ENCODE results near the gene TNS4. TPM values are rescaled to one million over a fixed set of nuclear protein-coding genes. Genes with fewer than 3 reads are reported as not detected.

TNS4 gene
- total RNA-seq, 1 donor from 2014 or later = 53.1 TPM

DNA sequence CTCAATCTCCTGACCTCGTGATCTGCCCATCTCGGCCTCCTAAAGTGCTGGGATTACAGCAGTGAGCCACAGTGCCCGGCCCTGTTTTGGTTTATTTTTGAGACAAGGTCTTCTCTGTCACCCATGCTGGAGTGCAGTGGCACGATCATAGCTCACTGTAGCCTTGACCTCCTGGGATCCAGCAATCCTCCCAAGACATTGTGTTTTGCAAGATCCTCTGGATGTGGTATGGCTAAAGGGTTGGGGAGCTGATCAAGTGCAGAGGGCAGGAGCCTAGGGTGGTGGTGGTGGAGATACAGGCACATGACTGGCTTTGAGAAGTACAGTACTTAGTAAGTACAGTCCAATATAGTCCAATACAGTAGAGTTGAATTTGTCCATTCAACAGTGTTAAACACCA, 16.6 kb upstream of the TNS4 start:
- no peak for DNase-seq (ENCODE audit: low spot score)

- no peak for DNase-seq (ENCODE audit: low spot score)
Observed at GRCh38 chr17:40517286-40517662, 15.9 kb upstream of the TNS4 start.

- no peak for DNase-seq (ENCODE audit: low spot score)
Observed at GRCh38 chr17:40516581-40517285, 15.3 kb upstream of the TNS4 start.

DNA sequence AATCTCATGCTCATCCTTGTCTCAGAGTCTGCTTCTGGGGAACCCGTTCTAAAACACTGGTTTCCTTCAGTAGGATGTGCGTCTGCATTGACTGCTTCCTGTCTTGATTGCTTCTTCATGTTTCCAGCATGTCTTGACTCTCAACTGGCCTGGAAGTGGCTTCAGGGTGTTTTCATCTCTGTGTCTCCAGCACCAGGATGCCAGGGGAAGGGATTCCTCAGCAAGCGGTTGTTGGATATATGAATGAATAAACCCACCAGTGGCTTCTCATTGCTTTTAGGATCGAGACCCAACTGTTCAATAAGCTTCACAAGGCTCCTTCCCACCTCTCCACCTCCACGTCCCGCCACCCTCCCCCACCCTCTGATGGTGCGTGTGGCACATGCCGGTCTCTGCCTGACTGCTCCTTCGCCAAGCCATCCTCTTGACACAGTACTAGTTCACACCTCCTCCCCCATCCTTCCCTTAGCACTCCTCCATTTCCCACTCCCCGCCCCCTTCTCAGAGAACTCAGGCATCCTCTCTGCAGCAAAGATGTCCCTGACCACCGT, 14.1 kb upstream of the TNS4 start:
- no peak for DNase-seq (ENCODE audit: low spot score)

- DNase-seq (ENCODE audit: low spot score) = no peak
Observed at GRCh38 chr17:40515011-40515410, 13.6 kb upstream of the TNS4 start.

DNA sequence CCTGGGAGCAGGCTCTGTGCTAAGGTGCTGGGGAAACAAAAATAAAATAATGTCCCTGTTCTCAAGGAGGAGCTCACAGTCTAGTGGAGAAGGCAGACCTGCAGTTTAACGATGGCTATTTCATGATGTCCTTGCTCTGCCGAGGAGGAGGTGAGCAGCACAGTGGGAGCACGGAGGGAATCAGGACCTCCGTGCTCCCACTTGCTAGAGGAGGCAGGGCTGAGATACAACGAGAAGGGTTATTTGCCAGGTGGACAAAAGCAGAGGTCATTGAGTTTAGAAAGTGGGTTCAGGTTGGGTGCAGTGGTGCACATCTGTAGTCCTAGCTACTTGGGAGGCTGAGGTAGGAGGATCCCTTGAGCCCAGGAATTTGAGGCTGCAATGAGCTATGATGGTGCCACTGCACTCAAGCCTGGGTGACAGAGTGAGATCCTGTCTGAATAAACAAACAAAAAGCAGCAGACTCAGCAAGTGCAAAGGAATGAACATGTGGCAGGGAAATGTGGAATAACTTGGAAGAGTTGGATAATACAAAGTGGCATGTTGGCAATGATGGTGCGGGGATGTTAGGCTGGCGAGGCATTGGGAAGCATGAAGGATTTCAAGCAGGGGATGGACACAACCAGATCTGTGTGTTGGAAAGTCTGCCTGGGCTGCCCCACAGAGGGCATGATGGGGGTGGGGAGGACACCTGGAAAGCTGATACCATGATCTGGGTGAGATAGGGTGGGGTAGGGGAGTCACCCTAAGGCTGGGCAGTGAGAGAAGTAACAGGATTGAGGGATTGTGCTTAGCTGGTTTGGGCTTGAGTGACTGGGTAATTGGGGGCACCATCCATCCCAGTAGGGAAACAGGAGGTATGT, 12.8 kb upstream of the TNS4 start:
- DNase-seq (ENCODE audit: low spot score) = no peak

- no peak for DNase-seq (ENCODE audit: low spot score)
Observed at GRCh38 chr17:40511667-40512220, 10.3 kb upstream of the TNS4 start.

GRCh38 chr17:40511136-40511535, 9.7 kb upstream of the TNS4 start:
- no peak for DNase-seq (ENCODE audit: low spot score)

DNA sequence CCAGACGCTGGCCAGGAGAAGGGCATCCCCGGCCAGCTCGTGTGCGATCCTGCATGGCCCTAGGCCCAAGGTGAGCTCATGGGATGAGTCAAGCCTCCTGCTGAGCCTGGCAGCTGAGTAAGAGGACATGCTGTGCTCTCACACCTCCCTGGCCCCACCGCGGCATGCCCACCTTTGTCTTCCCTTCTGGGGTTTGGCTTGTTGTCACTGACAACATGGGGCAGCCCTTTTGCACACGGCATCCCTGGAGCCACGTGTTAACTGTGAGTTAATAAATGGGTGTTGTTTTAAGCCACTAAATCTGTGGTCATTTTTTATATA, 8.9 kb upstream of the TNS4 start:
- DNase-seq (ENCODE audit: low spot score) = no peak

DNA sequence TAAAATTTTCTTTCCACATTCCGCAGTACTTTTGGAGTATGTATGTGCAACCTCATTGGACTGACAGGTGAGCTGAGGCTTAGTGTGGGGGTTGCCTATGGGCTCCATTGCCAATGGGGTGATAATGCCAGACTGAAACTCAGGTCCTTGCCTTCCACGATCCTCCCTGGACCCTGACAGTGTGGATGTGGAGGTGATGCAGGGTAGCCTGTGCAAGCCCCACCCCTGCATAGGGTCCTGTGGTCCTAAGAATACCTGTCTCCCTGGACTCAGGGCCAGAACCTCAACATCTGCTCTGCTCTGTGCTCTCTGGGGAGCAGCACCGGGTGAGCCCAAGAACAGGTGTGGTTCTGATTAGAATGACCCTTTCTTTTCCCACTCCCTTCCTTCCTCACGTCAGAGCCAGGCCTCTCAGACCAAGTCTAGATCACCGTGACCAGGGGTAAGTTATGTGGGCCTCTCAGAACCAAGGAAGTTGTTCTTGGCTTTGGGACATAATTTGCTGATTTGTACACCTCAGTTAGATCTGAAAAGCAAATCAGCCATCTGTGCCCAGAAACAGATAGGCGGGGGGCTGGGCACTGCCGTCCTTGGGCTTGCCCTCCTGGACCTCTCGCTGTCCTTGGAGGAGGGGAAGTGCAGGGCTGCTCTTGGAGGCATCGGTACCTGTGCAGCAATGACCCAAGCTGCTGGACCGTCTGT, 8.4 kb upstream of the TNS4 start:
- DNase-seq (ENCODE audit: low spot score) = no peak

DNA sequence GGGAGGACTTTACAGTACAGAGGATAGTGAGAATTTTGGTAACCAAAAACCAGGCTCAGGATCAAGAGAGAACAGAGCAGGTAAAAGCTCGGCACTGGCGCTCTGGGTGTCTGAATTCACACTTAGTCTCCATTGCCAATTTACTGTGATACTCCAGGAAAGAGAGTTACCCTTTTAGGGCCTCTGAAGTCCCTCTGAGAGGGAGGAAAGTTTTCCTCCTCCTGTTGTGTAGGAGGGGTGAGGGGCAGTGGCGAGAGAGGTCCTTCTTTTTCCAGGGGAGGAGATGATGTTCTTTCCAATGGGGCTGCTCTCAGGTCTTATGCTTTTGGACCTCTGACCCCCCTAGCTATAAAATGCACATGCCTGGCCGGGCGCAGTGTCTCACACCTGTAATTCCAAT, 5.4 kb upstream of the TNS4 start:
- DNase-seq (ENCODE audit: low spot score) = no peak

- no peak for DNase-seq (ENCODE audit: low spot score)
Observed at GRCh38 chr17:40503154-40503553, 1.7 kb upstream of the TNS4 start.

GRCh38 chr17:40502716-40503115, 1.3 kb upstream of the TNS4 start:
- DNase-seq (ENCODE audit: low spot score) = no peak

- no peak for DNase-seq (ENCODE audit: low spot score)
Observed at GRCh38 chr17:40500709-40501108, 714 bp downstream of the TNS4 start.

GRCh38 chr17:40500190-40500589, 1.2 kb downstream of the TNS4 start:
- no peak for DNase-seq (ENCODE audit: low spot score)

DNA sequence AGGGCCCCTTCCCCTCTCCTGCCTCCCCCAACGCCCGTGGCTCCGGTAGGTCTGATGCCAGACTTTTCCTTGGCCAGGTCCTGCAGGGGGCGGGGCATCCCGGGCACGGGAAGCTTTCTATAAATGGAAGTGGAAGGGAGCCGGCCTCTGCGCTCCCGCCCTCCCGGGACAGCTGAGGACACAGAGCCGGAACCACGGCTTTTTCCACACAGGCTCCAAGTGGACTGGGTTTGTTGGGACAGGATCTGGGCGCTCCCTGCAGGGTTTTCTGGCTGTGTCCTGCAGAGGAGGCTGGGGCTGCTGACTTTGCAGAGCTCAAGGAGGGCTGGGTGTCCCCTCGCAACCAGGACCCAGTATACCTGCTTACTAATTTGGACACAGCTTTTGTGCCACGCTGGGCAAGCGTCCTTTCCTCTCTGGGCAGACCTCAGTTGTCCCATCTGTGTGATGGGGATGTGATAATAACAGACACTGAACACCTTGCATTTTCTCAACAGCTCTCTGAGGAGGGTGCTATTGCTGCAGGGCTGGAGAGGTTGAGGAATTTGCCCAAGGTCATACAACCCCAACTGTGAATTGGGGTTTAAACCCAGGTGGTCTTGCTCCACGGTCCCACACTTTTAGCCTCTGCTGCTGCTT, 1.8 kb downstream of the TNS4 start:
- peak; percentile 92 for DNase-seq (ENCODE audit: low spot score)

DNA sequence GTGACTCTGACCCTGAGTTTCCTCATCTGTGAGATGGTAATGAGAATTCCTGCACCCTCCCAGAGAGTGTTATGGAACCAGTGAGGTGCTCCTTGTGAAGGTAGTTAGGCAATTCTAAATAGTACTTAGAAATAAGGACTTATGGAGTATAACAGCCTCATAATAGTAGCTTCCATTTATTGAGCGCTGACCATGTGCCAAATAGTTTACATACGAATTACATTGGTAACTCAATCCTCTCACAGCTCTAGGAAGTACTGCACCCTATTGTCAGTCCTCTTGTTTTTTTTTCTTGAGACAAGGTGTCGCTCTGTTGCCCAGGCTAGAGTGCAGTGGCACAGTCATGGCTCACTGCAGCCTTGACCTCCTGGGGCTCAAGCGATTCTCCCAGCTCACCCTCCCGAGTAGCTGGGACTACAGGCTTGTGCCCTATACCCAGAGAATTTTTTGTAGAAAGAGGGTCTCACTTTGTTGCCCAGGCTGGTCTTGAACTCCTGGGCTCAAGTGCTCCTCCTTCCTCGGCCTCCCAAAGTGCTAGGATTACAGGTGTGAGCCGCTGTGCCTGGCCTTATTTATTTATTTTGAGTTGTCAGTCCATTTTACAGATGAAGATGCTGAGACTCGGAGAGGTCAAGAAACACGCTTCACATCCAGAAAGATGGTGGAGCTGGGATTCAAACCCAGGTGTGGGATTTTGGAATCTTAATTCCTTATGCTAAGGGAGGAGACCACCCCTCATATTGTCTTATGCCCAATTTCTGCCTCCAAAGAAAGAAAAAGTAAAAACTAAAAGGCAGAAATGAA, 2.9 kb downstream of the TNS4 start:
- DNase-seq (ENCODE audit: low spot score) = no peak

DNA sequence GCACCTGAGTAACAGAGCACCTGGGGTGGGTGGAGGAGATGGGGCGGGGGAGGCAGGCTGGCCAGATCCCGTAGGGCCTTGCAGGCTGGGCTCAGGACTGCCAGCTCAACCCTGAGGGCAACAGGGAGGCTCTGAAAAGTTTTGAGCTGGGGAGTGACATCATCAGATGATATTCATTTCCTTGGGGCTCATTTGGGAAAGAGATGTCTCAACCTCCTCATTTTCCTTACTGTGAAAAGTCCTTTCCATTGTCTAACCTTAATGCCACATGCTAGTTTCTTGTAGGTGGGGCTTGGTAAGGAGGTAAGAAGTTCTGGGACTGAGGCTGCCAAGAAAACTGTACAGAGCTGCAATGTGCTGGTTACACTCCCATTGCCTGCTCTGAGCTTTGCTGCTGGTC, 3.7 kb downstream of the TNS4 start:
- DNase-seq (ENCODE audit: low spot score) = no peak

DNA sequence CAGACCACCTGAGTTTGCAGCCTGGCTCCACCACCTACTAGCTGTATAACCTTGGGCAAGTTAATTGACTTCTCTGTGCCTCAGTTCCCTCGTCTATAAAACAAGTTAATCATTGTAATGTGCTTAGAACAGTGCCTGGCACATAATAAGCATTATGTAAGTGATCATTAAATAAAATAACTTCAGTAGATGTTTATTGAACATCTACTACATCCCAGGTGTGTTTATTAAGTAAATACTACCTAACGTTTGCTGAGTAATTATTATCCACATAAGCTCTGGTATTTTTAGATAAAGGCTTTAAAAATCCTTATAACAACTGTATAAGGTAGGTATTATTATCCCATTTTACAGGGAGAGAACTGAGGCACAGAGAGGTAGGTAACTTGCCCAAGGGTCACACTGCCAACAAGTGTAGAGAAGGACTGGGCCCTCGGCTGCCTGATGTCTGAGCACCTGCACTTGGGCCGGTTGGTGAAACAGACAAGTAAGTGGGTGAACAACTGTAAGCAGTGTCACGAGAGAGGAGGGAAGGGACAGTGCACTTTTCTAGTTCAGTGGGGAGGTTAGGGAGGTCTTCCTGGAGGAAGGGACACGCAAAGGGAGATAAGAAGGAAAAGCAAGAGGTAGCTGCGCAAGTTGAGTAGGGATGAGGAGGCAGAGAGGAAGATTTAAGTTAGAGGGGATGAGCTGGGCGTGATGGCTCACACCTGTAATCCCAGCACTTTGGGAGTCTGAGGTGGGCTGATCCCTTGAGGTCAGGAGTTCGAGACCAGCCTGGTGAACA, 4.6 kb downstream of the TNS4 start:
- no peak for DNase-seq (ENCODE audit: low spot score)

DNA sequence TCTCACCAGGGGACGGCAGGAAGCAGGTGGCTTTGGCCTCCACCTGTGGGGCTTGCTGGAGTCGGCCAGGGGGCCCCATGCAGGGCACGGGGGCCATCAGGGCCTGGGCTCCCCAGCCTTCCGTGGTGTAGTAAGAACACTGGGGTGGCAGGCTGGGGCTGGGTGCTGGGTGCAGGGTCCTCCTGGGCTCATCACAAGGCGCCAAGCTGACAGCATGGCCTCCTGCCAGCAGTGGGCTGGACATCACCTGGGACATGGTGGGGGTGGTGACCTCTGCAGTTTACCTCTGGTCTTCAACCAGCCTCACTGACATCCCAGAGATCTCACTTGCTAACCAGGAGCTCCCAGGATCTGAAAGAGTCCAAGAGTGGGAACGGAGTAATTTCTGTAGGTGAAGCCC, 5.3 kb downstream of the TNS4 start:
- DNase-seq (ENCODE audit: low spot score) = no peak

Measured in ureter (tissue), 1 donor.